Stimulated activated CD4-positive, alpha-beta T cell treated with anti-CD3 and anti-CD28 coated beads, Interleukin-15, amount 100 ng/mL, for 48 hours (primary cell): Measurements from ENCODE around the gene RIBC2.
"Not testable (repeated sequence)": the region's sequence is repeated elsewhere in the genome, so short reads cannot be mapped to it uniquely, and the experiment has no call there.

Experiments
- DNase-seq, 2 donors: peaks; one replicate each; pipeline ENCODE4 v3.0.0-alpha.2; 2020; ENCODE audit warnings: low read depth in 2 of 2

RIBC2 gene, protein sequence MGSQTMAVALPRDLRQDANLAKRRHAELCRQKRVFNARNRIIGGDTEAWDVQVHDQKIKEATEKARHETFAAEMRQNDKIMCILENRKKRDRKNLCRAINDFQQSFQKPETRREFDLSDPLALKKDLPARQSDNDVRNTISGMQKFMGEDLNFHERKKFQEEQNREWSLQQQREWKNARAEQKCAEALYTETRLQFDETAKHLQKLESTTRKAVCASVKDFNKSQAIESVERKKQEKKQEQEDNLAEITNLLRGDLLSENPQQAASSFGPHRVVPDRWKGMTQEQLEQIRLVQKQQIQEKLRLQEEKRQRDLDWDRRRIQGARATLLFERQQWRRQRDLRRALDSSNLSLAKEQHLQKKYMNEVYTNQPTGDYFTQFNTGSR

DNA sequence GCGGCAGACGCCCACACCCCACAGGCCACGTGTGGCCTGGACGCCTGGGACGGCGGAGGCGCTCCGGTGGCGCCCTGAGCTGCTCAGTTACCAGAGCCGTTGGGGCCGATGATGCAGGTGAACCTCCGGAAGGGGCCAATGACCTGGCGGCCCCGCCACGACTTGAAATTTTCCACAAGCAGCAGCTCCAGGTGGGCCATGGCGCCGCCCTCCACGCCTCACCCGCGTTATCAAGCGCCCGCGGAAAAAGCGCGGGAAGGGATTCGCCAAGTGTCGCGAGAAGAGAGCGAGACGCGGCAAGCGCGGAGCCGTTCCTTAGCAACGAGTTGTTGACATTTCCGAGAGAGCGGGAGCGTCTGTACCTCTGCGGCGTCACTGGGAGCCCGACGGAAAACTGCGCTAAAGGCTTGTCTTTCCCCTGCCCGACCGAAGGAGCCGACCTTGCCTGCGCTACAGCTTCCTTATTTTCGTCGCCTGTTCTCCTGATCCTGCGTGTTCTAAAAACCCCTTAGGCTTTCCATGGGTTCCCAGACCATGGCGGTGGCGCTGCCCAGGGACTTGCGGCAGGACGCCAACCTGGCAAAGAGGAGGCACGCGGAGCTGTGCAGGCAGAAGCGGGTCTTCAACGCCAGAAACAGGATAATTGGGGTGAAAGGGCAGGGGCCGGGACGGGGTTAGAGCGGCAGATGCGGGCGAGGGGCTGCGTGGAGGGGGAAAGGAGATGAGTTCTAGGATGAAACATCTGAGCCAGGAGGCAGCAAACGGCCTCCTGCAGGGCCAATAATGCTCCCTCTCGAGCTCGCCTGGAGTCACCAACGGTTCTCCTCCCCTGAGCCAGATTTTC, at the start of gene RIBC2, which contains the start of gene SMC1B:
Gene RIBC2, plus strand, starts transcription at position 326 of the 844 bp plus-strand sequence. Its CDS starts 194 bp downstream, at position 520.
Gene SMC1B, minus strand, starts transcription at position 232 of the 844 bp plus-strand sequence. Its CDS starts 32 bp downstream, at position 200.
- DNase-seq: peak; percentile 86 to 90

DNA sequence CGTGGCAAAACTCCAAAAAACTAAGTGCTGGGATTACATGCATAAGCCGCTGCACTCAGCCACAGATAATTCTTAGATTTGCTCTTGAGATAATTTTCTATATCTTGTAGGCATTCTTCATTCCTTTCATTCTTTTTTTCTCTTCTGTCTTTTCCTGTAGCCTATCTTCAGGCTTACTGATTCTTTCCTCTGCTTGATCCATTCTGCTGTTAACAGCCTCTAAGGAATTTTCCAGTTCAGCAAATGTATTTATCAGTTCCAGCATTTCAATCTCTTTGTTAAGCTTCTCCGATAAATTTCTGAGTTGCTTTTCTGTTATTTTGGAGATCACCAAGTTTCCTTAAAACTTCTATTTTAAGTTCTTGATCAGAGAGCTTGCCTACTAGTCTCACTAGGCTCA, 46.8 kb upstream of the RIBC2 start:
- no peak for DNase-seq

DNA sequence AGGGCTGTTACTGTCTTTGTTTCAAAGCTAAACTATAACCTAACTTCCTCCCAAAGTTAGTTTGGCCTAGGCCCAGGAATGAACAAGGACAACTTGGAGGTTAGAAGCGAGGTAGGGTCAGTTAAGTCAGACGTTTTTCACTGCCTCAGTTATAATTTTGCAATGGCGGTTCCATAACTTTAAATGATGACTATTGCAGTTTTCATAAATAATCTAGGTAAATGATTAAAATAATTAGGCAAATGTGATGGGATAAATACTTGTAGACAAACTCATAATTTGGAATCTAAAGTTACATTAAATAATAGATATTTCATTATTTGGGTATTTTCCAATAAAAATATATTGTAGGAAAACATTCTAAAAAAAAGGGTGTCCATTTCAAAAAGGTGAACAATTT, 39.9 kb upstream of the RIBC2 start:
- DNase-seq: not testable (repeated sequence)

DNA sequence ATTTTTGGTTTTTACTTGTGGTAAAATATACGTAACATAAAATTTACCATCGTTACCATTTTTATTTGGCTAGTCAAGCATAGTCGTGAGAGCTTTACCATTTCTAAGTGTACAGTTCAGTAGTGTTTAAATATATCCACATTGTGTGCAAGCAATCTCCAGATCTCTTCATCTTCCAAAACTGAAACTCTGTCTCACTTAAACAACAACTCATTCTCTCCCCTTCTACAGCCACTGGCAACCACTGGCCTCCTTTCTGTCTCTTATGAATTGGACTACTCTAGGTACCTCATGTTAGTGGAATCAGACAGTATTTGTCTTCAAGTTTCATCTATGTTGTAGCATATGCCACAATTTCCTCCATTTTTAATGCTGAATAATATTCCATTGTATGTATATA, 37.5 kb upstream of the RIBC2 start:
- DNase-seq: no peak

DNA sequence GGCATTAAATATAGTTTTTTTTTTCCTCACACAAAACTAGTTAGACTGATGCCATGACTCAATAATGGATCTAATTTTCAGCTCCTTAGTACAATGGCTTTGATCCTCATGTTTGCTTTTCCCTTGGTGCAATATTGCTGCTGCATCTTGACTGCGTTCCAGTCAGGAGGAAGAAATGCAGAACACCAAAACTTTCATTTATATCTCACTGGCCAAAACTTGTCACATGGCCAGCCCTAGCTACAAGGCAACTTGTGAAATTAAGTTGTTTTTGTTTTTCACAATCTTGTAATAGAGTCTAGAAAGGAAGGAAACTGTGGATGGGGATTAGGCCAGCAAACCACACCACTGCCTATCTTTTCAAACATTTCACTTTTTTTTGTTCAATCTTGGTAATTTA, 36.8 kb upstream of the RIBC2 start:
- no peak for DNase-seq

DNA sequence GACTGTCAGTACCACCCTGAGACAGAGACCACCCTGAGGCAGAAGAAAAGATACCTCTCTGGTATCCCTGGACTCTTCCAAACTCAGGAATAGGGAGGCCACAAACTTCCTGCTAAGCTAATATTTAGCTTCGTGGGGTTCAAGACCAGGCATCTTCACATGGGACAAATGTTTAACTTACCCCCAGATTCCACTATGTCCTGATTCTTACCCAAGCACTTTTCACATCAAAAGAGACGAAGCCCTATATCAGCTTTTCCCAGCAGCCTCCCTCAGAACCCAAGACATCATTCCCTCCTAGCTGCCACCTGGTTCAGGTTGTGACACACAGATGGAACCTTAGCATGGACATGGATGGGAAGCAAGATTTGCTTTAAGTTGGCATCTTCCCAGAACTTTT, 32.1 kb upstream of the RIBC2 start:
- no peak for DNase-seq

DNA sequence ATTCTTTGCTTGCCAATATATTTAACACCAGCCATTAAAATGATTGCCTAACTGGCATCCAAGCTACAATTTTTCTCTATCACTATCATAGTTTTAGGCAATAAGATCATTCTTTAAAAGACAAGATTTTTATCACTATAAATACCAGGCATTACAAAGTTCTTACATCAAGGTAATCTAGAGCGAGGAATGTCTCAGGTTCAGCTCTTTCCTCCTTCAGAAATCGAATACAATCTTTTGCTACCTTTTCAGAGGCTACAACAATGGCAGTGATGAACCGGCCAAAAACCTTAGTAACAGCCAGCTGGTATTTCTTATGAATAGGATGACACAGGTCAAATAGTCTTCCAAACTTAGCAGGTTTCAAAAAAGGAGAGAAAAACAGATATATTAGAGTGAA, 23.9 kb upstream of the RIBC2 start:
- no peak for DNase-seq

DNA sequence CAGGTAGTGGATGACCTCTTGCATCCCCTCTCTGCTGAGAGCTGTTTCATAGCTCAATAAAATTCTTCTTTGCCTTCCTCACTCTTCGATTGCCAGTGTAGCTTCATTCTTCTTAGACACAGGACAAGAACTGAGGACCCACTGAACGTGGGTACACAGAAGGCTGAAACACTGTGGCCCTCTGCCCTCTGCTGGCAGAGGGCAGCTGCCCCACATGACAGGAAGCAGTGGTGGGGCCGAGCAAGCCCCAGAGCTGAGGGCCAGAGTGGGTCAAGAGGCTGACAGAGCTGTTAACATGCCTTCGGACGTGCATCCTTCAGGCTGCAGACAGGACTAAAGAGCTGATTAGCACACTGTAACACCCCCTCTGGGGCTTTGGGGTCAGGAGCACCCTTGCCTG, 15.7 kb upstream of the RIBC2 start:
- DNase-seq: no peak

DNA sequence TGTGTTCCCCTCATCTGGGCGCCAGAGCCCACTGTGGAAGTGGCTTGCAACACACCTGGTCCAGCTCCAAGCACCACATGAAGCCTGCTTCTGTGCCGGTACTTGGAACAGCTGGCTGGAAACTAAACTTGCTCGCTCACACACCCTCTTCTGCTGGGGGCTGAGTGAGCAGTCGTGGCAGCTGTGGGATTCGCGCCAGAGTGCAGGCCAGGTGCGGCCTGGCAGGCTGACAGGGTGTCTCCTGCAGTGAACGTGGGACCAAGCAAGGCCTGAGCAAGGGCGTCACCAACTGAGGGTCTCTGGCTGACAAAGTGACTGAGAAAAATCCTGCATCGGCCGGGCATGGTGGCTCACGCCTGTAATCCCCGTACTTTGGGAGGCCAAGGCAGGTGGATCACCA, 15.3 kb upstream of the RIBC2 start:
- DNase-seq: no peak

DNA sequence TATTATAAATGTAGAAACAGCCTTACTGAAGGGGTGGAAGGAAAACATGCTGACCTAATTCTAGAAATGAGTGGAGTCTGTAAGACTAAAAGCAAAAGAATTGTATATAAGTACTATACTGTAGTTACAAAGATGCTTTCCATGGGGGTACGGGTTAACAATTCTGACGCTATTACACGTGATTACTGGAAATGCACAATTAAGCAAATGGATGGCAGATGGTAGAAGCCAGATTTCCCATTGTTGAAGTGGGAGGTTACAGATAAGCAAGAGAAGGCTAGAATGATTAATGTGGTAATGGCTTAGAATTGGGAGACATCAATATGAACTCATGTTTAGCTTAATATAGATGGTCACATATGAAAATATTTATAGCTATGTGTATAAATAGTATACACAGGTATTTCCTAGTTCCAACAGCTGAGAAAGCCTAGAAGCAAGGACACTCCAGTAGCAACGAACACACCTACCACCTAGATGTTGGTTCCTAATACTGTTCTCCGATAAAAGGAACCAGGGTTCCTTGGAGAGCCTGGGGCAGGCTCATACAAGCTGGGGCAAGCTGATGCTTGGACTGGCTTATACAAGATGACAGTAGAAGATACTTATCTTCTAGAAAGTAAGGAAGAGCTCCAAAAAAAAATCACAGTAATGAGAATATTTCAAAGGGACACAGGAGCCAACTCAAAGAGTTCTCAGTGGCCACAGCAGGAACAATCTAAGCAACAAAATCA, 13.6 kb upstream of the RIBC2 start:
- DNase-seq: no peak

DNA sequence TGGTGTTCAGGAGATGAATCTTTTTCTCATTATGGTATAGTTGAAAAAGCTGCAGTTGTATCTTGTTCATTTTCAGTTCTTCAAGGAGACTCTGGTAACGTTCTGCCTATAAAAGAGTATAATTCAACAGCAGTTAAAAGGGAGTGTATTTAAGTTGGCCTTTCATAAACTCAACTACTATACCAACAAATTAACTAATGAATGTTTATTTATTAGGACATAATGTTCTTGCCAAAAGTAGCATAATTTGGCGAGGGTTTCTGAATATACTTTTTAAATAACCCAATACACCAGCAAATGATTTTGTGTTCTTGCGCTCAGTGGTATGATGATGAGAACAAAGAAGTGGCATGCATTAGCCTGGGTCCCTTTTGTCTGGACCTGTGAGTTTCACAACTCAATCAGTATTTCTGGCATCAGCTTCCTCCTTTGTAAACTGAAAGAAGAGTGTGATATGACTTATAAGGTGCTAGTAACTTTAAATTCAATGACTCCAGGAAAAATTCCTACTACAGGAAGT, 11.0 kb upstream of the RIBC2 start:
- no peak for DNase-seq

DNA sequence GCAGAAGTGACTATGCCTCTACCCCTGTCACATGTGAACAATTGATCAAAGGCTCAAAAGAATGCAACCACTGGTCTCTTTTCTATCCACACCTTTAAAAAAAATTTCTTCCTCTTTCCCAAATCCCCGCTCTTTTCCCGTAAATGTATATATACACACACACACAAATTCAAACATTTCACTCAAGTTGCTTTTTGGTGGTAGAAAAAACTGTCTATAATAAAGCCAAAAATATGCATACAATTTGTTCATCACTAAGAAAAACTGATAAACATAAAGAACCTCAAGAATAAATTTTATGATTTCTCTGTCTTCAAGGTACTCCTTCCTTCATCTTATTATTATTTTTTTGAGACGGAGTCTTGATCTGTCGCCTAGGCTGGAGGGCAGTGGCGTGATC, 5.7 kb upstream of the RIBC2 start:
- DNase-seq: no peak

DNA sequence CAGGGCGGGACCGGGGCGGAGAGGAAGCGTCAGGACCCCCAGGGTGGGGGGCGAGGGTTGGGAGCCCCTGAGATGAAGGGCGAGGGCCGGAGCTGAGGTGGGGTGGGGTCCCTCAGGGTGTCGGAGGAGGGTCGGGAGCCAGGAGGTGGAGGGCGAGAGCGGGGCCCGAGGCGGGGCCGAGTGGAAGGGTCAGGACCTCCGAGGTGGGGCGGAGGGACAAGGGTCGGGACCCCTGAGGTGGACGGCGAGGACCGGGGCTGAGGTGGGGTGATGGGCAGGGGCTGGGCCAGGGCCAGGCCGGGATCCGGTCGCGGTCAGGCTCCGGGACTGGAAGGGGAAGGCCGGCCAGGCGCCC, 503 bp upstream of the RIBC2 start:
- no peak for DNase-seq

DNA sequence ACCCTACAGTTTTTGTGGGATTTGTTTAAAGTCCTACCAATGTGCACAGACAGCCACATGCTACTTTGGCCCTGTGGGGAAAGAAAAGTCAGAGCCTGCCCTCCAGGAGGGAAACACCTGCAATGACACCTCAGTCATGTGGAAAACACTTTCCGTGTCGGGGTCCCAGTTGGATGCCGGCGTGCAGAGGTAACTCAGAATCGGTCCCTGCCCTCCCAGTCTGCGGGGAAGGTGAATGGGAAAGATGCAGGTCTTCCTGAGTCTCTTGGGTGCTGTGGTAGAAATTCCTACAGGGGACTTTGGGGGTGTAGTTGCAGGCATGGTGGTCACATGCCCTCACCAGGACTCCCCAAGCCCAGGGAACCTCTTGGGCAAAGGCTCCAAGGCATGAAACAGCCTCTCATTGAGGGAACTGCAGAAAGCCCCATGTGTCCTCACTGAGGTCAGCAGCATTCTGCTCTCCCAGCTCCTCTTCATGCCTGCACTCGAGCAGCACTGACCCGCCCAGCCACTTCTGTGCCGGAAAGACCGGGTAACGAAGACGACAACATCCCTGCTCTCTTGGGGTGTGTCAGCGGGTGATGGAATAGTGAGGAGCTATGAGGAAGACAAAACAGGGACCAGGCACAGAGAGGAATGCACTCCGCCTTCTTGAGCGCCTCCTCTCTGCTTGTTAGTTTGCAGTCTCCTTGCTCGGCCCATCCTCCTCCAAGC, 4.7 kb downstream of the RIBC2 start:
- DNase-seq: no peak

DNA sequence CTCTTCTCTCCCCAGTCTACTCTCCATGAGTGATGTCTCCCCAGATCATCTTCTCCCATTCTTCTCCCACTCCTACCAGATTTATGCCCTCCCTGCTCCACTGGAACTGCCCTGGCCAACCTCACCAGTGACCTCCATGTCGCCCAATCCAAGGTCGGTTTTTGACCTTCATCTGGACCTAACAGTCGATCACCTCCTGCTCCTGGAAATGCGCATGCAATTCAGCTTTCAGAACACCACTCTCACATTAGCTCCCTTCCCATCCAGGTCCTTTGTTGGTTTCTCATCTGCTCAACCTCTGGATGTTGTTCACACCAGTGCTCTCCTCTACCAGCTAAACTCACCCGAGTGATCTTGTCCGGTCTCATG, 5.3 kb downstream of the RIBC2 start:
- no peak for DNase-seq

DNA sequence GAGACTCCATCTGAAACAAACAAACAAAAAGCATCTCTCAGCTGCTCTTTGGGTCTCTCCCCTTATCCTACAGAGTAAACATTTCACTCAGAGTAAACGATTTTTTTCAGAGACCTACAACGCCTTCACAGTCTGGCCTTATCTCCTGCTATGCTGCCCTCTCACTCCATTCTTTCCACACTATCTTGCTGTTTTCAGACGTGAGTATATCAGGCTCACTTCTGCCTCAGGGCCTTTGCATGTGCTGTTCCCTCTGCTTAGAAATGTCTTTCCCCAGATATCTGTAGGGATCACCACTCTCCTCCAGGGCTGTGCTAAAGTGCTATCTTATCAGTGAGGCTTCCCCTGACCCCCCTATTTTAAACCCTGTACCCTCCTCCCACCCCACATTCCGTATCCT, 6.5 kb downstream of the RIBC2 start:
- no peak for DNase-seq

DNA sequence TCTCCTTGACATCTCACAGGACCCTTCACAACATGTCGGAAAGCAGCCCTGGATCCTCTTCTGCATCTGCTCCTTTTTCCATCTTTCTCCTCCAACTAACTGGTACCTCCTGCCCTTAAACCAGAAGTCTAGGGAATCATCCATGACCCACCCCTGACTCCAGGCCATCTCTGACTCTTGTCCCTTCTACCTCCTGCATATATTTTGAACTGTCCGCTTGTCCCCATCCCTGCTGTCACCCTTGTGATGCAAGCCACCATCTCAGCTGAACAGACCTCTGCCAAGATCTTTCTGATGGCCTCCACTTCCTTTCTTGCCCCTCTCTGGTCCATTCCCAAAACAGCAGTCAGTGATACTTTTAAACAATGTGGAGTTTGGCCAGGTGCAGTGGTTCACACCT, 7.0 kb downstream of the RIBC2 start:
- no peak for DNase-seq

DNA sequence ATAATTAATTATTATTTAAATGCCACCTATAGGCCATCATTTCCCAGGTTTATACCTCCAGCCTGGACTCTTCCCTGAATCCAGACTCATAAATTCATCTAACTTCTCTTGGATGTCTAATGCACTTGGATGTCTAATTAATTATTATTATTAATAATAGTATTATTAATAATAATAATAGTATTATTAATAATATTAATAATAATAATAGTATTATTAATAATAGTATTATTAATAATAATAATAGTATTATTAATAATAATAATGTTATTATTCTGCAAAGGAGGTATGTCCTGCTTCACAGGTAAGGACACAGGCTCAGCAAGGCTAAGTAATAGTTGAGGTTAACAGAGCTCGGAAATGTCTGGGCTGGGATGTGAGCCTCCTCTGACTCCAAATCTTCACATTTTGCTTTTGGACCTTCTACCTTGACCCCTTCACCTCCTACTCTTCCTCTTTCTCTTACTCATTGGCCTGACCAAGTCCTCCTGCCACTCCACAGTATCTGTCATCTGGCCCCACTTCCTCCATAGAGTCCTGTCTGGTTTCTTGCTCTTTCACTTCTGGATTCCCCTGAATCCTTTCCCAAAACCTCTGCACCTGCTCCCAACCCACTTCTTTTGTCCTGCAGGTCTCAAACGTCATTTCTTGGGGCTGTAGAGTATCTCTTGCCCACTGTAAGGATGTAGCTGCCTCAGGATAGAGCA, 8.0 kb downstream of the RIBC2 start:
- DNase-seq: no peak

DNA sequence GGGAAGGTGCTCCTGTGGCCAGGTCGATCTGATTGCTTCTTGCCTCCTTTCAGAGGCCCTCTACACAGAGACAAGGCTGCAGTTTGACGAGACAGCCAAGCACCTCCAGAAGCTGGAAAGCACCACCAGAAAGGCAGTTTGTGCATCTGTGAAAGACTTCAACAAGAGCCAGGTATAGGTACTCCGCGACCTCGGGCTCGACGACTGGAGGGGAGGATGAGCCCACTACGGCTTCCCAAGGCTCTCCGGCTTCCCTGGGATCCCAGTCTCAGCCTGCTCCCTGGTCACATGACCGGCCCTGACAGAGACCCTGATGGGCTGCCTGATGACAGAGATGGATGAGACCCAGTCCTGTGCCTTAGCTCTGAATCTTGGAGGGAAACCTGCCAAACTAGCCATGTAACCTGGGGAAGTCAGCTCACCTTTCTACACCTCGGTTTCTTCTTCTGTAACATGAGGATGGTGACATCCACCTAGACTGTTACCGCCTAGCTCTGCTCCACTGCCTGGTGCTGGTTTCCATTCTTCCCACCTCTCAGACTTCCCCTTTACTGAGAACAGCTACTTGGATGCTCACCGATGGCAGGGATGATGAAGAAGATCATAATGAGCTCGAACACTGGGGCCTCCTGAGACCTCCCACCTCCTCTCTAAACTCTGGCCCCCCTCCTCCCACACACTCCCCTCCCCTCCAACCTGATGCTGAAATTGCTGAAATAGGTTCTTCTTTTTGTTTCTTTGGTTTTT, 8.9 kb downstream of the RIBC2 start:
- DNase-seq: no peak

DNA sequence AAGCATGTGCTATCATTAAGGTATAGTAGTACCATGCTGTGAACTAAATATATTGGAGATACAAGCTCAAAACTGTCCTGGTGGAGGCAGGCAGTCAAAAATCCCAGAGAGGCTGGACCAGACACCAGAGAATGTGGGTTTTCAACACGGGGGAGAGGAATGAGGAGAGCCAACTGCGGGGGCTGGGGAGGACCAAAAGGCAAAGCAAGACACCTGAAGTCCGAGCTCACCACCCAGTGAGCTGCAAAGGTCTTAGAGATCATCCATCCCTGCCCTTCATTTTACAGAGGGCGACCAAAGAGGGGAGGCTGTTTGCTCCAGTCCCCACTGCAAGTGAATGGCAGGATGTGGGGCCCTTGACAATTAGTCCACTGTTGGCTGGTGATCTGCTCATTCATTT, 10.0 kb downstream of the RIBC2 start:
- no peak for DNase-seq
